H1 (cell line): ENCODE data around the gene LGI4. TPM values are rescaled to one million over a fixed set of nuclear protein-coding genes. Genes with fewer than 3 reads are reported as not detected.

Source experiments
- ATF2 ChIP-seq: IDR thresholded peaks from 2 replicates; pipeline ENCODE4 v1.6.1; 2012; ENCODE audit warnings: low read length, inconsistent platforms
- BACH1 ChIP-seq: IDR thresholded peaks from 2 replicates; pipeline ENCODE4 v1.6.1; 2012; ENCODE audit warnings: low read length, improper control_type of control experiment
- BRCA1 ChIP-seq: IDR thresholded peaks from 2 replicates; pipeline ENCODE4 v1.6.1; 2012; ENCODE audit warnings: low read depth, low read length, improper control_type of control experiment
- CBX5 ChIP-seq: fragments of 300-800, 300-1000 bp; sonication (generic); IDR thresholded peaks from 2 replicates; pipeline ENCODE4 v1.7.1; 2016; ENCODE audit warnings: antibody characterized with exemption, low read length, low read depth
- GTF2F1 ChIP-seq: IDR thresholded peaks from 2 replicates; pipeline ENCODE4 v1.6.1; 2012; ENCODE audit warnings: low read depth, low read length, improper control_type of control experiment, borderline replicate concordance
- HDAC2 ChIP-seq, 2 experiments: fragments of 300-600 bp in 1 of 2; sonication (generic) in 1 of 2; IDR thresholded peaks; 2 replicates each; pipeline ENCODE4 v1.6.1; 2011 to 2012; ENCODE audit warnings: low read depth in 2 of 2, low read length in 2 of 2, mild to moderate bottlenecking in 2 of 2, moderate library complexity in 2 of 2, borderline replicate concordance in 1 of 2, inconsistent platforms in 1 of 2
- JUND ChIP-seq: IDR thresholded peaks from 2 replicates; pipeline ENCODE4 v1.6.1; 2011; ENCODE audit warnings: mild to moderate bottlenecking, improper control_type of control experiment, low read length
- polyA plus RNA-seq, 7 experiments: library from polyadenylated mRNA; depleted of rRNA in 3 of 7; stranded (reverse) in 5 of 7; unstranded in 2 of 7; fragments of >200 nt in 5 of 7; fragments of 200-250 nt in 2 of 7; gene quantifications; 1 replicate in 5 of 7; 2 replicates in 1 of 7; 4 replicates in 1 of 7; pipeline versions ENCODE4 v1.2.1 to v1.2.3, GENCODE V29; 2011 to 2013; ENCODE audit warnings: missing spikeins in 2 of 7, mixed read lengths in 2 of 7
- total RNA-seq: library from RNA; stranded (reverse); fragmentation: NEBNext Ultra II Directional; extraction: Animal tissue kit (Norgen Biotek cat#: 25700); gene quantifications from 2 replicates; pipeline ENCODE4 v1.2.1, GENCODE V29; 2021

The LGI4 gene
- total and polyA plus RNA-seq, 2 of the 8 experiments (the other 6 are each of a cell fraction or from before 2014, with no cell fraction given): 2.0 to 8.2 TPM

DNA sequence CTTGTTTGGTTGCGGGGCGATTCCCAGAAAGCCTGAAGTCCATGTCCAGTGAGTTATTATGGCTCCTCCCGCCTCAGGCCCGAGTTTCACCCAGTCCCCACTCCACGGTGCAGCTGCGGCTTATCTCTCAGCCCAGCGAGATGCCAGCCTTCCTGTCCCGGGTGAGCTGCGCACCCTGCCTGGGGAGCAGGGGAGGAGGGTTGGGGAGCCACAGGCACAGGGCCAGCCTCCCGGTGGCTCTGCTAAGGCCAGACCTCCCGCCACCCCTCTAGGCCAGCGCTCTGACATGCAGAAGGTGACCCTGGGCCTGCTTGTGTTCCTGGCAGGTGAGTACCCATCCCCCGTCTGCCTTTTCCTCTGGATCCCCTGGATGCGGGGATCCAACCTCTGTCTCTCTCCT, 15.8 kb downstream of the LGI4 start (continued):
- TF ChIP-seq HDAC2 (IDR thresholded peaks at IDR 0.05; ENCODE audit: borderline replicate concordance in 1 of 2, low read depth in 2 of 2, low read length in 2 of 2) (no peak), BACH1 (no peak), CBX5 (no peak), ATF2 (no peak), JUND (no peak), GTF2F1 (no peak), BRCA1 (no peak)
- TF ChIP-seq, all 59 proteins: peak for 0
